GM12878 (cell line): ENCODE data around the gene RBM12. TPM values are rescaled to one million over a fixed set of nuclear protein-coding genes. Genes with fewer than 3 reads are reported as not detected.

ENCODE experiments used
- ATAC-seq: fragments of 200-7000 bp; cut with Tn5 transposase; 3 replicates; pipeline ENCODE4 v1.9.1; 2020; ENCODE audit warnings: mild to moderate bottlenecking, moderate library complexity
- BruUV-seq: library from RNA; stranded (reverse); fragments of 400-500 nt; replicated peaks from 2 replicates; lab custom pipeline; 2021; lab: Mats Ljungman, UMichigan
- CTCF ChIA-PET: fragments of 300-600 bp; sonication (Branson Sonifier 250); formaldehyde crosslinking; extraction: SDS; loops from one replicate; lab custom pipeline; 2021; ENCODE audit warnings: inconsistent platforms; lab: Yijun Ruan, JAX
- POLR2A ChIA-PET: fragments of 350-600 bp; formaldehyde crosslinking; extraction: SDS; loops from one replicate; lab custom pipeline; 2021; ENCODE audit warnings: inconsistent platforms; lab: Charles Lee
- RAD21 ChIA-PET: fragments of 300-600 bp; sonication (Branson Sonifier 250); formaldehyde crosslinking; loops from one replicate; lab custom pipeline; 2023; ENCODE audit warnings: antibody characterized with exemption; ENCODE audit not compliant: unreplicated experiment; lab: Charles Lee
- SMC1A ChIA-PET: fragments of 300-600 bp; sonication (Branson Sonifier 250); formaldehyde crosslinking; loops from one replicate; lab custom pipeline; 2023; ENCODE audit not compliant: unreplicated experiment, uncharacterized antibody; lab: Charles Lee
- DNase-seq: peaks from one replicate; pipeline ENCODE4 v3.0.0-alpha.2; 2011; ENCODE audit warnings: low read depth, low spot score
- FAIRE-seq: peaks from 3 replicates; lab custom pipeline; 2011; peaks lifted over from hg19 to GRCh38; lab: Jason Lieb, UNC
- H2AFZ ChIP-seq: 2 replicates; pipeline ENCODE4 v1.6.0; 2011; ENCODE audit warnings: low read depth, low read length, control low read depth; ENCODE audit not compliant: control insufficient read depth
- H3K27ac ChIP-seq: 2 replicates; pipeline ENCODE4 v1.5.1; 2011; ENCODE audit warnings: control low read depth; ENCODE audit not compliant: control insufficient read depth, insufficient read depth
- H3K27me3 ChIP-seq, 2 experiments: replicated peaks in 1 of 2; 2 replicates each; pipeline versions ENCODE4 v1.6.0 to v1.6.1; 2011; ENCODE audit warnings: low read length in 1 of 2; ENCODE audit not compliant: control insufficient read depth in 2 of 2, insufficient read depth in 2 of 2
- H3K36me3 ChIP-seq, 2 experiments: 2 replicates each; pipeline ENCODE4 v1.5.1; 2011; ENCODE audit warnings: low read length in 1 of 2; ENCODE audit not compliant: control insufficient read depth in 2 of 2, insufficient read depth in 2 of 2
- H3K4me1 ChIP-seq: 2 replicates; pipeline ENCODE4 v1.6.1; 2011; ENCODE audit warnings: mild to moderate bottlenecking, low read length, moderate library complexity, mixed read lengths; ENCODE audit not compliant: control insufficient read depth, insufficient read depth
- H3K4me2 ChIP-seq: 2 replicates; pipeline ENCODE4 v1.6.0; 2011; ENCODE audit warnings: control low read depth; ENCODE audit not compliant: control insufficient read depth, insufficient read depth
- H3K4me3 ChIP-seq: fragments of 200-600 bp; sonication (generic); 2 replicates; pipeline ENCODE4 v1.5.1; 2016
- H3K79me2 ChIP-seq: 2 replicates; pipeline ENCODE4 v1.6.0; 2011; ENCODE audit warnings: low read length; ENCODE audit not compliant: control insufficient read depth, insufficient read depth
- H3K9ac ChIP-seq: 2 replicates; pipeline ENCODE4 v1.8.0; 2011; ENCODE audit warnings: low read length, control low read depth, mixed read lengths; ENCODE audit not compliant: control insufficient read depth, insufficient read depth
- H3K9me3 ChIP-seq: replicated peaks from 3 replicates; pipeline ENCODE4 v1.5.1; 2011; ENCODE audit warnings: mild to moderate bottlenecking, low read length; ENCODE audit not compliant: control insufficient read depth, insufficient read depth
- H4K20me1 ChIP-seq: 2 replicates; pipeline ENCODE4 v1.6.0; 2011; ENCODE audit not compliant: control insufficient read depth, insufficient read depth
- GATAD2B ChIP-seq: fragments of 450-650 bp; conservative IDR thresholded peaks from 2 replicates; pipeline ENCODE4 v1.6.1; 2017; ENCODE audit warnings: low read depth, mild to moderate bottlenecking, moderate library complexity
- MTA3 ChIP-seq: IDR thresholded peaks from 2 replicates; pipeline ENCODE4 v1.6.1; 2012; ENCODE audit warnings: low read length, inconsistent platforms, borderline replicate concordance
- MXI1 ChIP-seq: fragments of 150-350 bp; IDR thresholded peaks from 2 replicates; pipeline ENCODE4 v1.6.1; 2011; ENCODE audit warnings: low read depth, mild to moderate bottlenecking, inconsistent platforms, low read length, improper control_type of control experiment
- PAX8 ChIP-seq: fragments of 450-650 bp; IDR thresholded peaks from 2 replicates; pipeline ENCODE4 v1.6.1; 2017; ENCODE audit warnings: mild to moderate bottlenecking, moderate library complexity
- SPI1 ChIP-seq: IDR thresholded peaks from 2 replicates; pipeline ENCODE4 v1.6.1; 2011; ENCODE audit warnings: low read depth, mild to moderate bottlenecking, low read length, moderate library complexity, borderline replicate concordance; ENCODE audit not compliant: insufficient read depth
- TCF3 ChIP-seq: IDR thresholded peaks from 2 replicates; pipeline ENCODE4 v1.6.1; 2012; ENCODE audit warnings: low read depth, mild to moderate bottlenecking, low read length, borderline replicate concordance; ENCODE audit not compliant: insufficient read depth
- YBX1 ChIP-seq: fragments of 450-650 bp; IDR thresholded peaks from 2 replicates; pipeline ENCODE4 v1.6.1; 2016; ENCODE audit warnings: antibody characterized with exemption
- YY1 ChIP-seq: IDR thresholded peaks from 2 replicates; pipeline ENCODE4 v1.6.1; 2011; ENCODE audit warnings: low read depth, mild to moderate bottlenecking, low read length
- ZNF384 ChIP-seq: IDR thresholded peaks from 2 replicates; pipeline ENCODE4 v1.6.1; 2012; ENCODE audit warnings: low read depth, mild to moderate bottlenecking, low read length, improper control_type of control experiment, borderline replicate concordance
- ZNF622 ChIP-seq: fragments of 450-650 bp; IDR thresholded peaks from 2 replicates; pipeline ENCODE4 v1.6.1; 2017; ENCODE audit warnings: mild to moderate bottlenecking, inconsistent platforms
- WGBS: methylation state at CpG from one replicate; pipeline ENCODE4 v1.1.6; 2016; ENCODE audit warnings: low lambda C conversion rate; ENCODE audit not compliant: insufficient replicate concordance, insufficient coverage; ENCODE audit errors: missing lambda C conversion rate; 5-methylcytosine and 5-hydroxymethylcytosine counted together
- in situ Hi-C: fragments of 300-500 bp; cut with MboI; formaldehyde crosslinking; loops from 9 replicates; pipeline ENCODE4 v1.14.3; 2018; ENCODE audit warnings: mixed read lengths
- intact Hi-C: fragments of 100-400 bp; cut with micrococcal nuclease; formaldehyde crosslinking; loops from one replicate; pipeline ENCODE4 v1.14.2; 2022; ENCODE audit not compliant: unreplicated experiment
- polyA plus RNA-seq, 11 experiments: library from polyadenylated mRNA; depleted of rRNA in 4 of 11; unstranded in 6 of 11; stranded (reverse) in 5 of 11; fragments of >200 nt; fragmentation: Nextera tagmentation in 4 of 11; fragmentation: Illumina TruSeq in 1 of 11; extraction: Ambion mirVana in 4 of 11; extraction: Trizol in 1 of 11; gene quantifications; 1 replicate in 1 of 11; 2 replicates in 10 of 11; pipeline versions ENCODE4 v1.2.1 to v1.2.3, GENCODE V29; 2011 to 2016; ENCODE audit warnings: inconsistent platforms in 2 of 11, missing spikeins in 2 of 11, low read depth in 1 of 11
- total RNA-seq, 4 experiments: library from RNA; depleted of rRNA in 3 of 4; stranded (reverse); fragments of >200 nt in 3 of 4; fragmentation: Illumina TruSeq in 1 of 4; extraction: Trizol in 1 of 4; gene quantifications; 2 replicates each; pipeline versions ENCODE4 v1.2.1 to v1.2.3, GENCODE V29; 2013 to 2021
- TF ChIP-seq, protein P1 (sequence below): fragments of 450-650 bp; IDR thresholded peaks from 2 replicates; pipeline ENCODE4 v1.6.1; 2017; ENCODE audit warnings: borderline replicate concordance
- TF ChIP-seq, protein P2 (sequence below): IDR thresholded peaks from 2 replicates; pipeline ENCODE4 v1.6.1; 2012; ENCODE audit warnings: low read depth, low read length, improper control_type of control experiment
- TF ChIP-seq, protein P3 (sequence below): fragments of 150-350 bp; IDR thresholded peaks from 2 replicates; pipeline ENCODE4 v1.6.1; 2014; ENCODE audit warnings: mild to moderate bottlenecking, low read depth, low read length
- TF ChIP-seq, protein P4 (sequence below): fragments of 450-650 bp; IDR thresholded peaks from 2 replicates; pipeline ENCODE4 v1.6.1; 2016; ENCODE audit warnings: mild to moderate bottlenecking

Gene RBM12
- total and polyA plus RNA-seq, 10 of the 15 experiments (the other 5 are each of a cell fraction or from before 2014, with no cell fraction given) = 4.7 to 153 (median 58.5) TPM

DNA sequence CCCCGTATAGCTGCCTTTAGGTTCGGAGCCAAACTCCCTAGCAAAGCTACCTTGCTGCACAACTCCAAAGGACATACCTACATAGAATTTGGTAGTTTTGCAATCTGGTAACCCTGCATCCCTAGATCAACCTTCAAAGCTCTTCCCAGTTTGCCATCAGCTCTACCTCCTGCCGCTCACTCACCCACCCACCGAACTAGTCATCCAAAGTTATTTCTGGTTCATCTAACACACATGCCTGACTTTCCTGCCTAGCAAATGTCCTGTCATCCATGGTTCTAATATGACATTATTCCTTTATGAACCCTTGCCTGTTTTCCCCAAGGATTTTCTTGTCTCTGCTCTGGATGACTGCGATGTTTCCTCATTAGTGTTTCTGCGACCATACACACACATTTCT is 27.4 kb downstream of the RBM12 start (continued):
- TF ChIP-seq MTA3 = no peak
- TF ChIP-seq TCF3 = no peak
- no peak for TF ChIP-seq PAX8
- TF ChIP-seq, protein P1, sequence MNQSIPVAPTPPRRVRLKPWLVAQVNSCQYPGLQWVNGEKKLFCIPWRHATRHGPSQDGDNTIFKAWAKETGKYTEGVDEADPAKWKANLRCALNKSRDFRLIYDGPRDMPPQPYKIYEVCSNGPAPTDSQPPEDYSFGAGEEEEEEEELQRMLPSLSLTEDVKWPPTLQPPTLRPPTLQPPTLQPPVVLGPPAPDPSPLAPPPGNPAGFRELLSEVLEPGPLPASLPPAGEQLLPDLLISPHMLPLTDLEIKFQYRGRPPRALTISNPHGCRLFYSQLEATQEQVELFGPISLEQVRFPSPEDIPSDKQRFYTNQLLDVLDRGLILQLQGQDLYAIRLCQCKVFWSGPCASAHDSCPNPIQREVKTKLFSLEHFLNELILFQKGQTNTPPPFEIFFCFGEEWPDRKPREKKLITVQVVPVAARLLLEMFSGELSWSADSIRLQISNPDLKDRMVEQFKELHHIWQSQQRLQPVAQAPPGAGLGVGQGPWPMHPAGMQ = no peak
- TF ChIP-seq, protein P2, sequence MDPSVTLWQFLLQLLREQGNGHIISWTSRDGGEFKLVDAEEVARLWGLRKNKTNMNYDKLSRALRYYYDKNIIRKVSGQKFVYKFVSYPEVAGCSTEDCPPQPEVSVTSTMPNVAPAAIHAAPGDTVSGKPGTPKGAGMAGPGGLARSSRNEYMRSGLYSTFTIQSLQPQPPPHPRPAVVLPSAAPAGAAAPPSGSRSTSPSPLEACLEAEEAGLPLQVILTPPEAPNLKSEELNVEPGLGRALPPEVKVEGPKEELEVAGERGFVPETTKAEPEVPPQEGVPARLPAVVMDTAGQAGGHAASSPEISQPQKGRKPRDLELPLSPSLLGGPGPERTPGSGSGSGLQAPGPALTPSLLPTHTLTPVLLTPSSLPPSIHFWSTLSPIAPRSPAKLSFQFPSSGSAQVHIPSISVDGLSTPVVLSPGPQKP = no peak
- no peak for TF ChIP-seq YBX1
- TF ChIP-seq, protein P3, sequence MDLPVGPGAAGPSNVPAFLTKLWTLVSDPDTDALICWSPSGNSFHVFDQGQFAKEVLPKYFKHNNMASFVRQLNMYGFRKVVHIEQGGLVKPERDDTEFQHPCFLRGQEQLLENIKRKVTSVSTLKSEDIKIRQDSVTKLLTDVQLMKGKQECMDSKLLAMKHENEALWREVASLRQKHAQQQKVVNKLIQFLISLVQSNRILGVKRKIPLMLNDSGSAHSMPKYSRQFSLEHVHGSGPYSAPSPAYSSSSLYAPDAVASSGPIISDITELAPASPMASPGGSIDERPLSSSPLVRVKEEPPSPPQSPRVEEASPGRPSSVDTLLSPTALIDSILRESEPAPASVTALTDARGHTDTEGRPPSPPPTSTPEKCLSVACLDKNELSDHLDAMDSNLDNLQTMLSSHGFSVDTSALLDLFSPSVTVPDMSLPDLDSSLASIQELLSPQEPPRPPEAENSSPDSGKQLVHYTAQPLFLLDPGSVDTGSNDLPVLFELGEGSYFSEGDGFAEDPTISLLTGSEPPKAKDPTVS = no peak

DNA sequence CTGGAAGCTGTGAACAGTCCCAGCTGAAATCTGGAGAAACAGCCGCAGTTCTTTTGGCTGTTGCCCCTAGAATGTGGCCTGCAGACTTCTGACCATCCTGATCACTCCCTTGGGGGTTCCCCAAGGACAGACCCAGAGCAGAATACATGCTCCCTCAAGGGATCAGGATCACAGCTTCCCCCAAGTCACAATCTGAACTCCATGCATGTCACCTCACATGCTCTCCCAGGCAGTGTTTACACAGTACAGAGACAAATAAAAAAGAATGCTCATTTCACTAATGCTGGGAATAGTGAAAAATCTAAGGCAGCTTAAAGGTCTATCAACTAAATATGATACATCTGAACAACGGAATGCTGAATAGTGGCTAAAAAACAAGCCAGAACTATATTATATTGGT is 28.6 kb downstream of the RBM12 start:
- DNase-seq (no peak), FAIRE-seq (no peak), ATAC-seq (no peak)
- WGBS = 100% methylated on average over 2 of the region's 2 CpGs
- no peak overlapping the region for H3K9ac ChIP-seq
- no peak overlapping the region for H3K4me3 ChIP-seq
- no peak overlapping the region for H3K4me2 ChIP-seq
- no peaks in the 10 kb centered on the region for H3K9me3 ChIP-seq
- no peaks in the 10 kb centered on the region for H3K4me1 ChIP-seq
- TF ChIP-seq GATAD2B = no peak
- TF ChIP-seq ZNF622 = no peak
- TF ChIP-seq, protein P4, sequence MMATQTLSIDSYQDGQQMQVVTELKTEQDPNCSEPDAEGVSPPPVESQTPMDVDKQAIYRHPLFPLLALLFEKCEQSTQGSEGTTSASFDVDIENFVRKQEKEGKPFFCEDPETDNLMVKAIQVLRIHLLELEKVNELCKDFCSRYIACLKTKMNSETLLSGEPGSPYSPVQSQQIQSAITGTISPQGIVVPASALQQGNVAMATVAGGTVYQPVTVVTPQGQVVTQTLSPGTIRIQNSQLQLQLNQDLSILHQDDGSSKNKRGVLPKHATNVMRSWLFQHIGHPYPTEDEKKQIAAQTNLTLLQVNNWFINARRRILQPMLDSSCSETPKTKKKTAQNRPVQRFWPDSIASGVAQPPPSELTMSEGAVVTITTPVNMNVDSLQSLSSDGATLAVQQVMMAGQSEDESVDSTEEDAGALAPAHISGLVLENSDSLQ = no peak
- TF ChIP-seq SPI1 = no peak
- TF ChIP-seq YY1 = no peak
- no peak for TF ChIP-seq ZNF384
- no peak for TF ChIP-seq MXI1
- H2AFZ ChIP-seq = no peak overlapping the region
- ChIA-PET POLR2A (no interaction called here), RAD21 (no interaction called here), CTCF (interaction anchor here (1.0 to 1.5 kb wide), 3 partner anchors 25 to 189 kb away, joined by 3 to 4 read pairs (median 3); no protein-coding TSS in a partner anchor), SMC1A (interaction anchor here (1.2 to 1.6 kb wide), 3 partner anchors 12 to 24 kb away, joined by 3 to 4 read pairs (median 3); partner anchors contain the start of gene SPAG4)
- H3K27ac ChIP-seq = no peak overlapping the region
- no peaks in the 10 kb centered on the region for H3K27me3 ChIP-seq
- intact Hi-C loops = no loop called here
- H3K79me2 ChIP-seq = no peaks in the 10 kb centered on the region; the same call in none of the 2 replicates
- no TSS peak for BruUV-seq
- in situ Hi-C loops = no loop called here
- H3K36me3 ChIP-seq = peaks cover 4 to 13% of the 10 kb centered on the region in 2 experiments; a peak in 3 of 4 replicates
- no peaks in the 10 kb centered on the region for H4K20me1 ChIP-seq
